Limb (tissue), 2 donors: ENCODE results near the gene RET.
"Not testable (repeated sequence)": the region's sequence is repeated elsewhere in the genome, so short reads cannot be mapped to it uniquely, and the experiment has no call there.

ENCODE experiments used
- DNase-seq, 2 donors: peaks; one replicate each; pipeline ENCODE4 v3.0.0-alpha.2; 2016; ENCODE audit errors: extremely low spot score in 2 of 2

Gene RET

DNA sequence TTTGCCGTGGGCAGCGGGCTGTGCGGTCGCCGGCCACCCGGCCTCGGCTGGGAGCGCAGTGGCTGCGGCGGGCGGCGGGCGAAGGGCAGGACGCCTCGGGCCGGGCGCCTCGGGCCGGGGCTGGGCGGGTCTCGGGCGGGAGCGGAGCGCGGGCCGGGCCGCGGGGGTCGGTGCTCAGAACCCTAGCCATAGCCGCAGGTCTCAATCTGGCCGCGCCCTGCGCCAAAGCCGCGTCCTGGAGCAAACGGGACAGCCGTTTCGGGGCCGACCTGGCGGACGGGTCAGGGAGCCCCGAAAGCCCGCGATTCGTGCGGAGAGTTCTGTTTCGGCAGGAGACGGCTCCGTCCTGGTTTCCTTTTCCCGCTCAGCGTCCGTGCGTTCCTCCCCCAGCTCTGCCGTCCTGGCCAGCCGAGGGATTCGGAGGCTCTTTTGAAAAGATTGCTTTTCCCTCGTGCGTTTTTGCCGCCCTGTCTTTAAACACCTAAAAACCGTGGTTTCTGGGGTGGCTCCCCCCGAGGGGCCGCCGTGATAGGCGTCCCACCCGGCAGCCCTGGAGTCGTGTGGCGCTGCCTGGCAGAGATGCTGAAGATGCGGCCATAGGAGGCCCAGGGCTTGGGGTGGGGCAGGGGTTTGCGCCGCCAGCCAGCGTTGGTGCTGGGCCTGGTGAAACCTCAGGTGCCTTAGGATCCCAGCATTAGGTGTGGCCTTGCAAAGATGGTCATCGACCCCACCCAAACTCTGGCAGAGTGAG lies 727 bp downstream of the RET start:
- no peak for DNase-seq

DNA sequence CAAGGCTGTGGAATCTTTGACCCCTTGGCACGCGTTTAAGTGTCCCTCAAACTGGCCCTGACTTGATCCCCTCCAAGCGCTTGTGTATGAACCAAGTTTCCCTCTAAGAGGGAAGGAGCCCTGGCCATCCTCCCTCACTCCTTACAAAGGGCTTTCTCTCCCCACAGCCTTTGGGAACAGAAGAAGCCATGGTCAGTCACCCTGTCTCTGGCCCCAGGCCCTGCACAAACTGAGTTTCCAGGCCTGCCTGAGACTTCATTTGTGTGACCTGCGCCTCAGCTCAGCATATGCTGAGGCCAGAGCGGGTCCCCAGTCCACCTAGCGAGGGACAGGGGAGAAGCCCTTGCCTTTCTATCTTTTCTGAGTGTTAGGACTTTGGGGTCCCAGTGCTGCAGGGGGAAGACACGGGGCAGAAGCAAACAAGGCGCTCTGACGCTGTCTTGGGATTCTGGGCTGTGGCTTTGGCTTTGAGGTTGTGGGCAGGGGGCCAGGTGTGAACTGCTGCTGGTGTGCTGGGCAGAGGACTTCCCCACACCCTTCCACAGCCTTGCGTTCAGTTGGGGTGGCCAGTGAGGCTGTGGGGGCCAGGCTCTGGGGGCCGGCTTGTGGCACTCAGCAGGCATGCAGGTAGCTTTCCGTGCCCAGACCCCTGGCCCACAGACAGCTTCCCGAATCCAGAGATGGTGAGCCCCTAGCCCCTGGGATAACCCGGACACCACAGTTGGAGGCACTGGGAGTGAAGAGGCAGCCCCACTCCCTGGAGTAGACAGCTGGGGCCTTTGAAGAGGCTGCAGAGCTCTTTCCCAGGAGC lies 1.5 kb downstream of the RET start:
- no peak for DNase-seq

DNA sequence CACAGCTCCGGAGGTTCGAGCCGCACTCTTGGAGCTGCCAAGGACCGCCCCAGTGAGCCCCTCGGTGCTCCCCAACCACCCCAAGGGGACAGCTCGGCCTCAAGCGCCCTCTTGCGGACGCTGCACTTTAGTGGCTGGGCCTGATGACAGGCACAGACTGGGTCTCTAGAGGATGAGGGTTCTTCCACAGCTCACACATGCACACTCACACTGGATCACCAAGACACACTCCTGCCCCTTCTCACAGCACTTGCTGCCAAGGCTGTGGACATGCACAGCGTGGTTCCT lies 2.1 kb downstream of the RET start:
- DNase-seq, result peak in 1 of 2 donors; percentile 59

DNA sequence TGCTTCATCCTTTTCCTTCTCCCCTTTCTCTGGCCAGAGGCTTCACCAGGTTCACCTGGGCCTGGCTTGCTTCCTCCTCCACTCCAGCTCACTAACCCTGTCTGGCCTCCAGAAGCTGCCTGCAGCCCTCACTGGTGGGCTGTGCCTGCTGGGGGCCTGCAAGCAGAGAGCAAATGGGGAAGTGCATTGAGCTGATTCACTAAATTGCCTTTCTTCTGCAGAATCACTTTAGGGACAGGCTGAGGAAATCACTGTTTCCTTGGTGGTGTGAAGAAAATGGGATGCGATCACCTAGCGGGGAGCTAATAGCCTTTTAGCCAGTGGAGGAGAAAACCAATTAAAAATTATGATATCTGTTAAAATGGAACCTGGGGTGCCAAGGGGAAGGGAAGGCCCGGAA lies 3.0 kb downstream of the RET start:
- DNase-seq, result no peak

DNA sequence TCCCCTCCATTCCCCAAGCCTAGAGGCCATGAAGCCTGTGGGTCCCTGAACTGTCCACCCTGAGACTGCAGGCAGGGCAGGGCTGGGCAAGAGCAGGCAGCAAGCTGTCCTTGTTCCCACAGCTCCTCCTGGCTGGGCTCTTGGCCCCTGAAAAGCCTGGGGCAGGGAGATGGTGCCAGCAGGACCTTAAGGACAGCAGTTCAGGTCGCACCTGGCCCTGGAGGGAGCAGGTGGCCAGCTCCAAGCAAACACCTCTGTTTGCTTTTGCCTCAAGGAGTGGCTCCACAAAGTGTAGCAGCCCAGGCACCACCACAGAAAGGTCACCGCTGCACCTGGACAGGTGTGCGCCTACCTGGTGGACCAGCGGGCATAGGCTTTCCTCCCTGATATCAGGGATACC lies 5.2 kb downstream of the RET start:
- no peak for DNase-seq

GRCh38 chr10:43082746-43083145 lies 5.9 kb downstream of the RET start:
- no peak for DNase-seq

DNA sequence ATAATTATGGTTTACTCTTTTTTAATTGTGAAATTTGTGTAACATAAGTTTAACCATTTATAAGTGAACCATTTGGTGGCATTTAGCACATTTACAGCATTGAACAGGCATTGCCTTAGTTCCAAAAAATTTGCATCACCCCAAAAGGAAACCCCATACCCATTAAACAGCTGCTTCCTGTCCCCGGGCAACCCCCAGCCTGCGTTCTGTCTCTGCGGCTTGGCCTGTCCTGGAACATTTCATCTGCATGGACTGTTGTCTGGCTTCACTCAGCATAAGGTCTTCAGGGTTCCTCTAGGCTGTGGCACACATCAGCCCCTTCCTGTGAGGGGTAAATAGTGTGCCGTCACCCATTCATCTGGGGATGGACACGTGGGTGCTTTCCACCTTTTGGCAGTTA lies 6.9 kb downstream of the RET start:
- no peak for DNase-seq

GRCh38 chr10:43084812-43085211 lies 7.9 kb downstream of the RET start:
- DNase-seq, result no peak

- DNase-seq, result no peak
These were observed 9.6 kb downstream of the RET start for GRCh38 chr10:43086321-43086942.

- no peak for DNase-seq
These were observed 12.7 kb downstream of the RET start for GRCh38 chr10:43089519-43089918.

GRCh38 chr10:43090188-43090587 lies 13.3 kb downstream of the RET start:
- no peak for DNase-seq

GRCh38 chr10:43090664-43091063 lies 13.8 kb downstream of the RET start:
- DNase-seq, result no peak

- DNase-seq, result no peak
These were observed 15.0 kb downstream of the RET start for GRCh38 chr10:43091846-43092245.

DNA sequence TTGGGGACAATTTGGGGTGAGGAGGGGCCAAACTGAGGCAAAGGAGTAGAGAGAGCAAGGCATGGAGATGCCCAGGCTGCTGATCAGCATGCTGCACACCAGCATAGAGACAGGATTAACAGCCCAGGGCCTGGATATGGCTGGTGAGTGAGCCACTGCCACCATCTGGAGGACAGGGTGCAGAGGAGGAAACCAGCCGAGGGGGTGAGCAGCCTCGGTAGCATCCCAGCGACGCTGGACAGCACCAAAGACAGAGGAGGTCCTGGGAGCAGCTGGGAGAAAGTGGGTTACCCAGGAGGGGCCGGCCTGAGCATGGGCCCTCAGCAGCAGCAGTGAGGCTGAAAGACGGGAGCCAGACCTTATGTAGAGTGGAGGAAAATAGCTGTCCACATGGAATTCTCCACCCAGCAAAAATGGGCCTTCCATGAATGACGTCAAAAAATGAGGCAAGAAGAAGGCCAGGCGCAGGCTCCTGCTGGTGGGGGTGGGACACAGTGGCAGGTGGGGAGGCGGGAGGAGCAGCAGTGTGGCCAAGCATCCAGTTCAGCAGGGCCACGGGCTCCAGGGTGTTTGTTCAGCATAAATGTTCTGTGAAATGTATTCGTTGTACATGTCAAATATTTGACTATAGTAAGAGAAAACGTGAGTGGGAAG lies 16.7 kb downstream of the RET start:
- no peak for DNase-seq

- no peak for DNase-seq
These were observed 17.2 kb downstream of the RET start for GRCh38 chr10:43094085-43094484.

DNA sequence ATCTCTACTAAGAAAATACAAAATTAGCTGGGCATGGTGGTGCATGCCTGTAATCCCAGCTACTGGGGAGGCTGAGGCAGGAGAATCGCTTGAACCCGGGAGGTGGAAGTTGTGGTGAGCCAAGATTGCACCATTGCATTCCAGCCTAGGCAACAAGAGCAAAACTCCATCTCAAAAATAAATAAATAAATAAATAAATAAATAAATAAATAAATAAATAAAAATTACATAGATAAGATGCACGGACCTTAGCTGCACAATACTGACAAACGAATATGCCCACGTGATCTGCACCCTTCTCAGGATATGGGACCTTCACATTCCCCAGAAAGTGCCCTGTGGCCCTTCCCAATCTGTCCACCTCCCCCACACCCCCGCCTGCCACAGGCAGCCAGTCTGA lies 22.5 kb downstream of the RET start:
- not testable (repeated sequence) for DNase-seq

DNA sequence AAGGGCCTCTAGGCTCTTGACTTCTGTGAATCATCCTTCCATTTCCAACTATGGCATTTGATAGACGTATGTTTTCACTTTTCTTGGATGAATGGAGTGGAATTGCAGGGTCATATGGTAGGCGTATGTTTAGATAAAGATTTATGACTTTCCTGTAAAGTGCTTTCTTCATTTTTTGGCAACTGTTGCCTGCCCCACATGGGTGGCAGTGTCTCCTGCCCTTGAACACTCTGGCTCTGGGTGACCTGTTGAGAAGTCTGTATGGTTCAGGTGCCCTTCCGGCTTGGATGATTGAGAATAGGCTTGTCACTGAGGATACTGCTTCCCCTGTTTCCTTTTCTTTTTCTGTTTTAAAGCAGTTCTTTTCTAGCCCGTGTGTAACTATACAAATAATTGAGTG lies 23.1 kb downstream of the RET start:
- no peak for DNase-seq

- DNase-seq, result no peak
These were observed 23.5 kb downstream of the RET start for GRCh38 chr10:43100366-43100765.

DNA sequence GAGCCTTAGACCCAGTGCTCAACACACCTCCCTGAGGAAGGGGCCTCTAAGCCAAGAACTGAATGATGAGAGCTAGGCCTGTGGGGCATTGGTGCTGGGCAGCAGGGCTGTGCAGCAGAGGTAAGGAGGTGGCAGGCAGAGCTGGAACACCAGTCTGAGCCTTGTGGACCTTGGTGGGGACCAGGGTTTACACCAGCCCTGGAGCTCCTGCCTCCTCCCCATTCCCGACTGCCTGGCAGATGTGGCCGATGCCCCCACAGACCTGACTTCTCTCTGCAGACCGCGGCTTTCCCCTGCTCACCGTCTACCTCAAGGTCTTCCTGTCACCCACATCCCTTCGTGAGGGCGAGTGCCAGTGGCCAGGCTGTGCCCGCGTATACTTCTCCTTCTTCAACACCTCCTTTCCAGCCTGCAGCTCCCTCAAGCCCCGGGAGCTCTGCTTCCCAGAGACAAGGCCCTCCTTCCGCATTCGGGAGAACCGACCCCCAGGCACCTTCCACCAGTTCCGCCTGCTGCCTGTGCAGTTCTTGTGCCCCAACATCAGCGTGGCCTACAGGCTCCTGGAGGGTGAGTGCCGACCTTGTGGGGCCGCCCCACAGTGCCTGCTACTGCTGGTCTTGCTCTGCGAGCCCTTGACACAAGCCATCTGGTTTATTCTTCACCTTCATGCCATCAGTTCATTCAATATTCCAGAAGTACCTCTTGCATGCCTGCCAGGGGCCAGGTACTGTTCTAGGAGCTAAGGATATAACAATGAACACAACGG lies 25.4 kb downstream of the RET start:
- no peak for DNase-seq

- DNase-seq, result peak; percentile 67 to 91
These were observed 28.5 kb downstream of the RET start for GRCh38 chr10:43105102-43105955.

GRCh38 chr10:43105956-43106229 lies 29.0 kb downstream of the RET start:
- no peak for DNase-seq
